Erythroblast (primary cell): ENCODE measurements around the gene TDP2.
"Not testable (repeated sequence)": the region's sequence is repeated elsewhere in the genome, so short reads cannot be mapped to it uniquely, and the experiment has no call there.

Experiments
- DNase-seq, 2 experiments: peaks; one replicate each; lab custom pipeline; 2025; lab: John Stamatoyannopoulos, UW
- GATA1 ChIP-seq: IDR thresholded peaks from 2 replicates; pipeline ENCODE4 v1.6.1; 2011; ENCODE audit warnings: low read depth, mild to moderate bottlenecking, control low read depth, low read length, moderate library complexity
- POLR2A ChIP-seq: IDR thresholded peaks from 2 replicates; pipeline ENCODE4 v1.6.1; 2011; ENCODE audit warnings: mild to moderate bottlenecking, low read length

Gene TDP2

DNA sequence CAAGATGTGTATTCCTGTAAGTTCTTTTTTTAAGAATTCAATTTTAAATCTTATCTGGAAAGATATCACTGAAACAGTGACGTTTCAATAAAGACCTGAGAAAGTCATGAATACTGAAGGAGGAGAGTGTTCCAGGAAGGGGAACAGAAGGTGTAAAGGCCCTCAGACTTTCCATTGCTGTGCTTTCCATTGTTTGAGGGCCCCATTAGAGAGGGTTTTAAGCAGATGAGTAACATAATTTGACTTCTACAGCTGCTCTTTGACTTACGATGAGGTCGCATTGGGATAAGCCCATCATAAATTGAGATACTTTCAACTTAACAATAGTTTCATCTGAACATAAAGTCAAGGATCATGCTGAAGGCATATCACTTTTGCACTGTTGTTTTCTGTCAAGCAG lies 24.9 kb upstream of the TDP2 start:
- TF ChIP-seq POLR2A (no peak), GATA1 (no peak)
- DNase-seq: no peak

DNA sequence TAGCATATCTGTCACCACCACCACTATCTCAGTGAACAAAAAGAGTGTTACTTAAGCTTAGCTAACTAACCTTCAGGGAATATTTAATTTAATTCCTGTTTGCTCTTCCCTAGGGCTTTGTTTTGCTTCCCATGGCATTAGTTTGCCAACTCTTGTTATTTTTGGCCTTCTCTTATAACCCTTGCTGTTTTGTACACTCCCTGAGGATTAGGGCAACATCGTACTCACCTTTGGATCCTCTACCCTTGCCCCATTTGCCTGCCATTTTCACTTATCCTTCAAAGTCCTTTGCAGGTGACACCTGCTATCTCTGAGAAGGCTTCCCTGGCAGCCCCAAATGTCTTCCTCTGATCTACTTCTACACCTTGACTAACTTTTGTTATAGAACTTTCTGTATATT lies 23.9 kb upstream of the TDP2 start:
- no peak for DNase-seq
- no peak for TF ChIP-seq GATA1
- no peak for TF ChIP-seq POLR2A

DNA sequence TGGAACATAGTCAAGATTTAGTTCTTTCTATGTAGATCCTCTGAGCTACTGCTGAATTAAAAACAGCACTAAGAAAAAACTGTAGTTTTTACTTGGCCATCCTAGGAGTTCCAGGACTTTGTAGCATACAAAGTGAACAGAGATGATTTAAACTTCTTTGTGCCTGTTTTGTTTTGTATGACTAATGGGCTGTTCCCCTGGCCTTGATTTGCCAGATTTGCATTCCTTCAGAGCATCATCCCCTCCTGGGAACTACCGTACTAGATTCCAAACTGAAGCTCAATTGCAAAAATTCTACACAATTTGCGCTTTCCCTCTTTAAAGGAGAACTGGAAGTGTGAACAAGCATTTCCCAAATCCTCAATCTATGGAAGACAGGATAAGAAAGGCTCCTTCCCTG lies 23.3 kb upstream of the TDP2 start:
- no peak for DNase-seq
- no peak for TF ChIP-seq GATA1
- TF ChIP-seq POLR2A: no peak

DNA sequence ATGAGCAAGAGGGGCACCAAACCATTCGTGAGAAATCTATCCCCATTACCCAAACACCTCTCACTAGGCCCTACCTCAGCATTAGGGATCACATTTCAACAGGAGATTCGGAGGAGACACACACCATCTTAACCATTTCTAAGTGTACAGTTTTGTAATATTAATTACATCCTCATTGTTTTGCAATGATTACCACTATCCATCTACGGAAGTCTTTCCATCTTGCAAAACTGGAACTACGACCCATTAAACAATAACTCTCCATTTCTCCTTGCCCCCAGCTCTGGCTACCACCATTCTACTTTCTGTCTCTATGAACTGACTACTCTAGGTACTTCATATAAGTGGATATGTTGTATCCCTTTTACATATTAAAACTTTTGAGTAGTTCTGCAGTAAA lies 20.2 kb upstream of the TDP2 start:
- DNase-seq: no peak
- TF ChIP-seq GATA1: no peak
- TF ChIP-seq POLR2A: no peak

DNA sequence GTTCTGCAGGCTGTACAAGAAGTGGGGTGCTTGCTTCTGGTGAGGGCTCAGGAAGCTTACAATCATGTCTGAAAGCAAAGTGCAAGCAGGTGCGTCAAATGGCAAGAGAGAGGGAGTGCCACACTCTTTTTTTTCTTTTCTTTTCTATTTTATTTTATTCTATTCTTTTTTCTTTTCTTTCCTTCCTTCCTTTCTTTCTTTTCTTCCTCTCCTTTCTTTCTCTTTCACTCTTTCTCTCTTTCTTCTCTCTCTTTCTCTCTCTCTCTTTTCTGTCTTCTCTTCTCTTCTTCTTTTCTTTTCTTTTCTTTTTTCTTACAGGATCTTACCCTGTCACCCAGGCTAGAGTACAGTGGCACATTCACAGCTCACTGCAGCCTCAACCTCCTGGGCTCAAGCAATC lies 19.7 kb upstream of the TDP2 start:
- no peak for DNase-seq
- TF ChIP-seq POLR2A (no peak), GATA1 (no peak)

DNA sequence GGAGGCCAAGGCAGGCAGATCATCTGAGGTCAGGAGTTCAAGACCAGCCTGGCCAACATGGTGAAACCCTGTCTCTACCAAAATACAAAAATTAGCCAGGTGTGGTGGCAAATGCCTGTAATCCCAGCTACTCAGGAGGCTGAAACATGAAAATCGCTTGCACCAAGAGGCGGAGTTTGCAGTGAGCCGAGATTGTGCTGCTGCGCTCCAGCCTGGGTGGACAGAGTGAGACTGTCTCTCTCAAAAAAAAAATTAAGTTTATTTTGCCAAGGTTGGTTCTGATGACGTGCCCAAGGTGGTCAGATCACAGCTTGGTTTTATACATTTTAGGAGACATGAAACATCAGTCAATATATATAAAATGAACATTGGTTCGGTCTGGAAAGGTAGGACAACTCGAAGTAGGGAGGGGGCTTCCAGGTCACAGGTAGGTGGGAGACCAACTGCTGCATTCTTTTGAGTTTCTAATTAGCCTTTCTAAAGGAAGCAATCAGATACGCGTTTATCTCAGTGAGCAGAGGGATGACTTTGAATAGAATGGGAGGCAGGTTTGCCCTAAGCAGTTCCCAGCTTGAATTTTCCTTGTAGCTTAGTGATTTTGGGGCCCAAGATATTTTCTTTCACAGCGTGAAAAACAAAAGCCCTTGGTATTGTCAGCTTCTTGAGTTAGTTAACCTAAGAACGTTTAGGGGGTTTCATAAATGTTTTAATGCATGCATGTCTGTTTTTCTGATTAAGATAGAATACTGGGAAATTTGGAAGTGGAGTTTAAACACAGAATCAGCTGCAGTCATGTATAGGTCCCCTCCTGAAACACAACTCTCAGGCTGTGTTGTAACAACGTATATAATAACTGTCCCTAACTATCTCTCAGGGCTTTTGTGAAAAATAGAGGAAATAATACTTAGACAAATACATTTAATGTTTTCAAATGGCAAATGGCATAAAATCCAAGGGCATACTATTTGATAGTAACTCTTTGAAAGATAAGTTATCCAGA lies 16.9 kb upstream of the TDP2 start:
- TF ChIP-seq POLR2A (no peak), GATA1 (no peak)
- DNase-seq: no peak

DNA sequence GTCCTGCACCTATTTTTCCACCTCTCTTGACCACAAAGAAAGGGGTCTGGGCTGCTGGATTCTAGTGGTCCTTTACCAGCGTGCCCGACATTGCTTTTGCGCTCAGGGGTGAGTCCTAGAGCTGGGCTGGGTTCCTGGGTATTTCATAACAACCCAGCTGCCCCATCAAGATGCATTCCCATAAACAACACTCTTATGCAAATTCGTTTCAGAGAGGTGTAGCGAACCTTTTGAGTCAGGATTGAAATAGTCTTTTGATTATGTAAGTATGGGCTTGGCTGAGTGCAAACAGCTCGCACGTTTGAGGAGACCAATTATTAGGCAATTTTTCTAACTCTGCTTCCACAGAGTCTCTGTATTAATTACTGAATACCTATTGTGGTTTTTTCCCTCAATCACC lies 13.9 kb upstream of the TDP2 start:
- TF ChIP-seq GATA1: no peak
- TF ChIP-seq POLR2A: no peak
- DNase-seq: no peak

DNA sequence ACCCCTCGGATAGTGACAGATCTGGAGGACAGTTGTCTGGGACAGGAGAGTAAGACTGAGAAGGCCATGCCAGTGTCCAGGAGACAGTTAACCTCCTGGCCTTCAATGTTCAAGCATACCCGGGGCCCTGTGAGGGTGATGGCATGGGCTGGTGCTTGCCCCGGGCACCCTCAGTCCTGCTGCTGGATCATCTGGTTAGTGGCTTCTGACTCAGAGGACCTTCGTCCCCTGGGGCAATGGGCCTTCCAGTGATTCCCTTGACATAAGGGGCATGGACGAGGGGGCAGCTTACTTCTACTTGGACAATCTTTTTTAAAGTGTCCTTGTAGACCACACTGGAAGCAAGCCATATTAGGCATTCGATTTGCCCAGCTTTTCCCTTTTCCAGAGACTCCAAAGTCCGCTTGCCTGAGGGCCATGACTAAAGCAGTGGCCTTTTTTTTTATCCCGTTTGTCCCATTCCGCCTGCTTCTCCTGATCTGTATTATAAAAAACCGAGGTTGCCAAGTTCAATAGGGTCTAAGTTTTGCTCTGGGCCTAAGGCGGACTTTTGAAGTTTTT lies 12.2 kb upstream of the TDP2 start:
- not testable (repeated sequence) for DNase-seq

DNA sequence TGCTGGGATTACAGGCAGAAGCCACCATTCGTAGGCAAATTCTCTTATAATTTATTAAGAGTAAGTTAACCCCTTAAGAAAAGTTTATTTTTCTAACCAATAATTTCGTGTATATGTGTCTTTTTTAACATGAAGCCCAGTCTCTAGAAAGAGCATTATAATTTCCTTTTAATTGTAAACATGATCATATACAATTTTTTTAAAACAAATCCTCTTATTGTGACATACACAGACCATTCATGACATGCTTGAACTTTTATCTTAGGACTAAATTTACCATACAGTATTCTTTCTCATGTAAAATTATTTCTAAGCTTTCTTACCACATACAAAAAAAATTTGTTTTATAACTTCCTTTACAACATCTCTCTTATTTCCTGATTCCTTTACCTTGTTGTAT lies 6.9 kb upstream of the TDP2 start:
- no peak for TF ChIP-seq POLR2A
- no peak for TF ChIP-seq GATA1
- DNase-seq: peak; percentile 15 to 35

DNA sequence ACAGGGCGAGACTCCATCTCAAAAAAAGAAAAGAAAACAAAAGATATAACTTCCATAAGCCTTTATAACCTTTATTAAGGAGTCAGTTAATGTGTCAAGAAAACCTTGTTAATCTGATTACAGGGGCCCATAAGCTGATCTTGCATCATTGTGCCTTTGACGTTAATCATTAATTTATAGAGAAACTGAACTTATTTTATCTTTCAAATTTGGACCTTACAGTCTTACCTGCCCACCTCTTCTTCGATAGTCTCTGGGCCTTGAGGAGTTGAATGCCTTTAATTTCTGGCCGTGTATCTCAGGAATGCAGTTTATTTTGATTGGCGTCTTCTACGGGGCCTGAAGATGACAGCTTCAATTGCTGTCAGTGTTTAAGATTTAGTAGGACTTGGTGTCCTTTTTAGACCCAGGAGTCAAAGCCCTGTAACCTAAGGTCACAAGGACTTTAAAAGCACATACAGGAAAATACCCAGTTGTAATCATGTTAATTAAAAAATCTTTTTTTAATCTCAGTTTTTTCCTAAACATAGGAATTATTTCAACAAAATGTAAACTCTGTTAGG lies 6.0 kb upstream of the TDP2 start:
- TF ChIP-seq GATA1 (no peak), POLR2A (no peak)
- no peak for DNase-seq

DNA sequence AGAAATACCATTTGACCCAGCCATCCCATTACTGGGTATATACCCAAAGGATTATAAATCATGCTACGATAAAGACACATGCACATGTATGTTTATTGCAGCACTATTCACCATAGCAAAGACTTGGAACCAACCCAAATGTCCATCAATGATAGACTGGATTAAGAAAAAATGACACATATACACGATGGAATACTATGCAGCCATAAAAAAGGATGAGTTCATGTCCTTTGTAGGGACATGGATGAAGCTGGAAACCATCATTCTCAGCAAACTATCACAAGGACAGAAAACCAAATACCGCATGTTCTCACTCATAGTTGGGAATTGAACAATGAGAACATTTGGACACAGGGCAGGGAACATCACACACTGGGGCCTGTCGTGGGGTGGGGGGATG lies 4.4 kb upstream of the TDP2 start:
- not testable (repeated sequence) for DNase-seq

DNA sequence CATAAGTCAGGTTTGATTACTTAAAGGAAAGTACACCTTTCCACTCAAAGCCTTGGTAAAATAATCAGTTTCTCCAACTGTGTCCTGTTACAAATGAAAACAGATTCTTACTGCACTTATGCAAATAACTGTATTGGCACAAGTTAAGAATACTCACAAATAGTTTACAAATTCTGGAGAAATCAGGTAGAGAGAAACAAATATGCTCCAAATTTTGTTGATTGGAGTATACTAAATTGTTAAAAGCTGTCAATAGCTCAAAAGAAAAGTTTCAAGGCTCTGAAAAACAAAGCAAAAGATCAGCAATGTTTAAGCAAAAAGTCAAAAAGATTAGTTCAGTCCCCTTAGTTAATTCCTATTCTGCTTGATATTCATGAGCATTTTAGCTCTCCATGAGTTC lies 3.8 kb upstream of the TDP2 start:
- not testable (repeated sequence) for DNase-seq

DNA sequence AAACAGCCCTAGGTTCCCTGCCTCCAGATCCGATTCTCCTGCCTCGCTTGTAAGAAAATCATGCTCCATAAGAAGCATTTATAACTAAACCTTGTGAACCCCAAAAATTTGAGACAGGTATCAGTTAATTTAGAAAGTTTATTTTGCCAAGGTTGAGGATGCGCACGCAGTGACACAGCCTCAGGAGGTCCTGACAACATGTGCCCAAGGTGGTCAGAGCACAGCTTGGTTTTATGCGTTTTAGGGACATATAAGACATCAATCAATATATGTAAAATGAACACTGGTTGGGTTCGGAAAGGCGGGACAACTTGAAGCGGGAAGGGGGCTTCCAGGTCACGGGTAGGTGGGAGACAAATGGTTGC lies 2.3 kb upstream of the TDP2 start:
- TF ChIP-seq POLR2A (no peak), GATA1 (no peak)
- DNase-seq: no peak

DNA sequence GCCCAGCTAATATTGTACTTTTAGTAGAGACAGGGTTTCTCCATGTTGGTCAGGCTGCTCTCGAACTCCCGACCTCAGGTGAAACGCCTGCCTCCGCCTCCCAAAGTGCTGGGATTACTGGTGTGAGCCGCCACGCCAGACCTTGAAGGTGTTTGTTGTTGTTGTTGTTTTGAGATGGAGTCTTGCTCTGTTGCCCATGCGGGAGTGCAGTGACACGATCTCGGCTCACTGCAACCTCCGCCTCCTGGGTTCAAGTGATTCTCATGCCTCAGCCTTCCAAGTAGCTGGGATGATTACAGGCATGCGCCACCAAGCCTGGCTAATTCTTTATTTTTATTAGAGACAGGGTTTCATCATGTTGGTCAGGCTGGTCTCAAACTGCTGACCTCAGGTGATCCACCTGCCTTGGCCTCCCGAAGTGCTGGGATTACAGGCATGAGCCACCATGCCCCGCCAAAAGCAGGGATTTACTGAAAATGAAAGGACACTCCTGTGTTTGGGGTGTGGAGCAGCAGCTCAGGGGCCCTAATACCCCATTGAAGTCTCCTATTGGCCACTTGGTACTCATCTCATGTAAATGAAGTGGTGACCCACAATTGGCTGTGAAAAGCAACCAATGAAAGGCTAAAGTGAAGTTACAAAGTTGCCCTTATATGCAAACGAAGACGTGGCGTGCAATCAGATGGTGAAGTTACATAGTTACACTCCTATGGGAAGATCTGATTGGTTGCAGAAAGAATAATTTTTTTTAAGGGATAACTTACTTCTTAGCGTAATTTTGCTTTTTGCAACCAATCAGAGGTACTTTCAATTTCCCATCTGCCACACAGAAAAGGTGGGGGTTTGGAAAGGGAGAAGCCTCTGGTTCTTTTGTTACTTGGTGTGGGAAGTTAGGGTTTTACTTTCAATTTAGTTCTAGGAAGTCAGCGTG lies 1.6 kb upstream of the TDP2 start:
- DNase-seq: peak in 1 of 2 experiments; percentile 41
